Testis (tissue), 3 donors: ENCODE results near the gene LIMS2. TPM values are rescaled to one million over a fixed set of nuclear protein-coding genes. Genes with fewer than 3 reads are reported as not detected.

ENCODE experiments used
- DNase-seq: peaks from one replicate; pipeline ENCODE4 v3.0.0-alpha.2; 2019
- H3K27ac ChIP-seq, 2 donors: fragments of 200-600 bp; sonication (generic); one replicate each; pipeline ENCODE4 v1.5.1; 2019
- H3K27me3 ChIP-seq: fragments of 200-600 bp; sonication (generic); one replicate; pipeline ENCODE4 v1.5.1; 2019
- H3K36me3 ChIP-seq: fragments of 200-600 bp; sonication (generic); one replicate; pipeline ENCODE4 v1.5.1; 2017; ENCODE audit warnings: low read depth; ENCODE audit errors: missing control alignments
- H3K4me1 ChIP-seq: fragments of 200-600 bp; sonication (generic); one replicate; pipeline ENCODE4 v1.5.1; 2019
- H3K4me3 ChIP-seq, 2 donors: fragments of 200-600 bp; sonication (generic); one replicate each; pipeline ENCODE4 v1.5.1; 2017 to 2019
- H3K9me3 ChIP-seq: fragments of 200-600 bp; sonication (generic); one replicate; pipeline ENCODE4 v1.5.1; 2017
- CTCF ChIP-seq, 3 experiments: fragments of 450-650 bp in 2 of 3; fragments of 200-600 bp in 1 of 3; sonication (generic) in 1 of 3; IDR thresholded peaks; one replicate each; pipeline ENCODE4 v1.5.1; 2016 to 2019; ENCODE audit warnings: antibody characterized with exemption in 3 of 3, mild to moderate bottlenecking in 2 of 3, moderate library complexity in 1 of 3
- POLR2A ChIP-seq: fragments of 450-650 bp; IDR thresholded peaks from one replicate; pipeline ENCODE4 v1.6.1; 2017; ENCODE audit warnings: antibody characterized with exemption, mild to moderate bottlenecking, moderate library complexity
- WGBS, 2 donors: methylation state at CpG; one replicate each; pipeline ENCODE4 v1.1.5; 2018; 5-methylcytosine and 5-hydroxymethylcytosine counted together
- intact Hi-C: fragments of 100-400 bp; cut with DNase I; formaldehyde crosslinking; loops from one replicate; pipeline ENCODE4 v1.15.1; 2023; ENCODE audit warnings: low total_unique reads
- polyA plus RNA-seq: library from polyadenylated mRNA; stranded (reverse); fragments of 350-450 nt; fragmentation: Illumina TruSeq; extraction: RNeasy Lipid Tissue Mini Kit (QIAGEN cat#74804); gene quantifications from one replicate; pipeline ENCODE4 v1.2.3, GENCODE V29; 2014; ENCODE audit warnings: low read depth, low replicate concordance; ENCODE audit not compliant: insufficient read depth
- total RNA-seq, 2 donors: library from RNA; depleted of rRNA; stranded (reverse); fragments of >200 nt; gene quantifications; one replicate each; pipeline ENCODE4 v1.2.3, GENCODE V29; 2016

LIMS2 gene
- total and polyA plus RNA-seq, 3 donors from 2014 or later, result 19.0 to 23.6 (median 19.3) TPM

GRCh38 chr2:127705391-127706065, 30.2 kb upstream of the LIMS2 start:
- WGBS, 2 donors, result 84 to 85% methylated on average over 5 of the region's 5 CpGs
- Histone ChIP-seq H3K4me1 (peaks cover 29% of the 10 kb centered on the region), H3K27ac (no peak overlapping the region)

DNA sequence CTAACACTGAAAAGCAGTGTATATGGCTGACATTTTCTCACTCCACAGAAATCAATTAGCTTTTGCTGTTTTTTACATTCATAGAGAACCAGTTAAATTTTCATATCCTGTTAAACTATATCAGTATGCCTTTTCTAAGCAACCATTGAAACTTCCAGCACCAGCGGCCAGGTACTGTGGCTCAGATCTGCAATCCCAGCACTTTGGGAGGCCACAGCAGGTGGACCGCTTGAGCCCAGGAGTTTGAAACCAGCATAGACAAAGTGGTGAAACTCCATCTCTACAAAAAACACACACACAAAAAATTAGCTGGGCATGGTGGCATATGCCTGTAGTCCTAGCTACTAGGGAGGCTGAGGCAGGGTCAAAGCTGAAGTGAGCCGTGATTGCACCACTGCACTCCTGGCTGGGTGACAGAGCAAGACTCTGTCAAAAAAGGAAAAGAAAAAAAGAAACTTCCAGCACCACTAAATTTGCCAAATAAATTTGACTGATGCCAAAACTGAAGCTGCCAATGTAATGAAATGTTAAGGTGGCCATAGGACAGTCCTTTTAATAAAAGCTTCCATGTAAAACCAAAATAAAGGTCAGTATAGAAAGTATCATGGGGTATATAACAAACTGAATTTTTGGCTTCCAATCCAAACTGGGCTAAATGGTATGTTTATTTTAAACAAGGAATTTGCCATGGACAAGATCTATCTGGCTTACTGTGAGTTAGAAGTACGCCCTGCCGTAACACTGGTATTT, 29.5 kb upstream of the LIMS2 start:
- Histone ChIP-seq H3K9me3 (no peaks in the 10 kb centered on the region), H3K4me1 (peaks cover 34% of the 10 kb centered on the region), H3K27ac (no peak overlapping the region), H3K4me3 (no peak overlapping the region), H3K27me3 (no peaks in the 10 kb centered on the region), H3K36me3 (no peaks in the 10 kb centered on the region)
- intact Hi-C loops, result no loop called here
- DNase-seq, result no peak
- TF ChIP-seq POLR2A (no peak), CTCF (IDR thresholded peaks at IDR 0.05) (no peak)
- 85 to 92% methylated on average over 5 of the region's 5 CpGs for WGBS, 2 donors

More at GRCh38 chr2:127705391-127706065, 30.2 kb upstream of the LIMS2 start:
- H3K4me3 ChIP-seq, result no peak overlapping the region
- no peak for DNase-seq
- no peaks in the 10 kb centered on the region for H3K27me3 ChIP-seq
- no peaks in the 10 kb centered on the region for H3K36me3 ChIP-seq
- TF ChIP-seq CTCF (IDR thresholded peaks at IDR 0.05) (no peak), POLR2A (no peak)
- no peaks in the 10 kb centered on the region for H3K9me3 ChIP-seq
- intact Hi-C loops, result no loop called here

DNA sequence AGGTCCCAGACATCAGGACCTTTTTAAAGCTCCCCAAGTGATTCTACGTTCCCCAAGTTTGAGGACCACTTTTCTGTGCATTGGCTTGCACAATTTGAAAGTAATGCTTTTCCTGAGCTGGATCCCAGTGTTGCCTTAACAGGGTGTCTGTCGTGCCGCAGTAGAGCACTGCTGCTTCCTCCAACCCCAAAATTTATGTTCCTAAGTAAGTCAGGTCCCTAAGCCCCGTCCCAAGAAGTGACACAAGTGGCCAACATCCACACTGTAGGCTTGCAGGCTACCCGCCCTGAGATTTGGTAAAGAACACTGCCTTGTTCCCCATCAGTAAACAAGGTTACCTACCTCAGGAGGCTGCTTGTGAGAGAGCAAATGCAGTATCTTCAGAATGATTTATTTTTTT, 28.0 kb upstream of the LIMS2 start:
- WGBS, 2 donors, result 65 to 84% methylated on average over 5 of the region's 5 CpGs
- peaks cover 31% of the 10 kb centered on the region for H3K4me1 ChIP-seq
- no peak for DNase-seq

DNA sequence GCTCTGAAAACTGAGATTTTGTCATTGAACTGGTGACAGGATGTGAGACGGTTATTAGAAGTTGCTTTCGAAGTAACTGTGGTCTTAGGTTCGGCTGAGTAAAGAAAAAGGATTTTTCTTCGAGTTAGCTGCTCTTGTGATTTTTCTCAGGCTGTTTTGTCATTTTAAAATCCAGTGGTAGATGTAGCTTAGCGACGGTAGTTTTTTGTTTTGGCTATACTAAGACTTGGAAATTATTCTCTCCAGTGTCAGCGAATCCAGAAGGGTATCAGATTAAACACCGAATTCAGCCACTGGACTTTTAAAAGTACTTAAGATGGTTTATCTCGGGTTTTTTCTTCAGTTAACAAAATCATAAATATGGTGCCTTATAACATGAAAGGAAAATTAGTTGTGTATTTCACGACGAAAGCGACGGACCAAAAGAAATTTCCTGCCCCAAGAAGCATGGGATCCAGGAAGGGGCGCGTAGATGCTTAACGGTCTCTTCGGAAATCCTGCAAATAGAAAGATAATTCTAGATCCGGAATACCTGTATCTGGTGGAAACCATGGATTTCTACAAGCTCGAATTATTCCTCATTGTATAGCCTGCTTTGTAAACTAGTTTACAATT, 27.2 kb upstream of the LIMS2 start:
- Histone ChIP-seq H3K36me3 (no peaks in the 10 kb centered on the region), H3K27me3 (no peaks in the 10 kb centered on the region), H3K4me3 (peak overlapping the region; percentile 73 to 87), H3K27ac (peak overlapping the region; percentile 86 to 95), H3K9me3 (no peaks in the 10 kb centered on the region), H3K4me1 (peaks cover 23% of the 10 kb centered on the region)
- TF ChIP-seq CTCF (IDR thresholded peaks at IDR 0.05) (peak in 1 of 3 experiments; percentile 4), POLR2A (no peak)
- DNase-seq, result no peak
- intact Hi-C loops, result no loop called here
- 51 to 54% methylated on average over 19 of the region's 19 CpGs for WGBS, 2 donors

More for the DNA sequence above, 28.0 kb upstream of the LIMS2 start:
- Histone ChIP-seq H3K36me3 (no peaks in the 10 kb centered on the region), H3K4me3 (no peak overlapping the region), H3K27ac (no peak overlapping the region), H3K27me3 (no peaks in the 10 kb centered on the region), H3K9me3 (no peaks in the 10 kb centered on the region)
- intact Hi-C loops, result no loop called here
- TF ChIP-seq CTCF (IDR thresholded peaks at IDR 0.05), result no peak
